ENCODE data around the gene PPP2R2B.

PPP2R2B gene

DNA sequence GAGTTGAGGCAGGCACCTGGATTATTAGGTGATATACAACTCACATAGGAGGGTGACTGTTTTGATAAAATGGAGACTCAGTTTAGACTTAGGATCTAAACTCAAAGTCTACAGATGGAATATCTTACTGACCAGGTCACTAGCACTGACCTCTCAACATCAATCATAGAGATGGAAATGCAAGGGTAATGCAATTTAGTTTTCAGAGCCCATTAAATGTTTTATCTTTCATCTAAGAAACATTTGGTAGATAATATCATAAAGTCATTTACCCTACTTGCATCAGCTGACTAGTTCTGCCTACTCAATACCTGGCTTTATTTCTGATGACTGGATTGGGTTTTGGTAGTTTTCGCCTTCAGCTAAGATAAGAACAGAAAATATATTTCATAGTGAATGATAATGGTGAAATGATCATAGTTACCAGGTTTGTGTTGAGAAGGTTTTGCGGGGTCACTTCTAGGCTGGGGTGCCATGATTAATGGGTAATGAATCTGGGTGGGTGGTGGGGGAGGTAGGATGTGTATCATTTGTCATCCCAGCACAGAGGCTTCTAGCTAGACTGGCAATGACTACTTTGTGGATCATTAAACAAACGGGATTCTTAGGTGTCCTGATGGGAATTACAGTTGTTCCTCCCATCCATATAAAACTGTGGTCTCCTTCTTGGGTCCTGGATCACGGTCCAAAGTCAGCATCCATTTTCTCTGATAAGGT is 173.4 kb downstream of the PPP2R2B start:
- H3K36me3 Mint-ChIP-seq (ENCODE audit: low read depth), result no peaks in the 10 kb centered on the region
- no peak overlapping the region for H3K27ac Mint-ChIP-seq
- H3K4me1 Mint-ChIP-seq (ENCODE audit: low read depth), result peaks cover 8% of the 10 kb centered on the region
- H3K4me3 Mint-ChIP-seq, result no peak overlapping the region
- peaks cover 6% of the 10 kb centered on the region for H3K9me3 Mint-ChIP-seq
- H3K27me3 Mint-ChIP-seq, result no peaks in the 10 kb centered on the region

DNA sequence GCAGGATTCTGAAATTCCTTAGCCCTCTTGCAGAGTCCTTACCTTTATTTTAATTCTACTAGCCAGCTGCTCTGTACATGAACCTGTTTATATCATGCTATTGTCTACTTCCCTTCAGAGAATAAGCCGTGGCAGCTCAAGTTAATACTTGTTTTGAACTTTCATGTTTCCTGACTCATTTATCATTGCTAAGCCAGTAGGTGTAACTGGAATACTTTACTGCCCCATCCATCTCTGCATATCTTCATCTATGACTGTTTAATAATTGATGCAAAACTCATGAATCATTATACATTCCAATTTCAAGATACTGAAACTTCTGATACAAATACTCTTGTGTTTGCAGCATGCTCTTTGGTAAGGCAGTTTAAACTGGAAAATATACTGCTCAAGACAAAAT is 174.7 kb downstream of the PPP2R2B start:
- no peaks in the 10 kb centered on the region for H3K36me3 Mint-ChIP-seq (ENCODE audit: low read depth)
- H3K27ac Mint-ChIP-seq, result no peak overlapping the region
- no peak overlapping the region for H3K4me3 Mint-ChIP-seq
- no peaks in the 10 kb centered on the region for H3K9me3 Mint-ChIP-seq
- H3K4me1 Mint-ChIP-seq (ENCODE audit: low read depth), result peaks cover 8% of the 10 kb centered on the region
- no peaks in the 10 kb centered on the region for H3K27me3 Mint-ChIP-seq

DNA sequence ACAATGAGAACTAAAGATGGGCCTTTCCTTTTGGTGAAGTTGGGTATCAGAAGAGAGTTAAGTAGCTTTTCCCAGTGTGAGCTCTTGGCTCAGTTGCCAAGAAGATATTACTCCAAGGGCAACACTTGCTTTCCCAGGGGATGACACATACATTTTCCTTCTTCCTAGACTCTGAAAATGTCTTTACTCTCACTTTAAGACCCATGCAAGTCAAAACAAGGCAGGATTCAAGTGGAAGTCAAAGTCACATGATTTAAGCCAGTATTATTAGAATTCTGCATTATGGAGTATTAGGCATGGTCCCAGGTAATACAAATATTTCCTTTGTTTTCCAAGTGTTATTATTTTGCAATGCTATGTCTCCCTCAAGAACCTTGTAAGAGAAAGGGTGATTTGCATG is 175.1 kb downstream of the PPP2R2B start:
- H3K4me1 Mint-ChIP-seq (ENCODE audit: low read depth), result peaks cover 11% of the 10 kb centered on the region
- no peaks in the 10 kb centered on the region for H3K27me3 Mint-ChIP-seq
- H3K36me3 Mint-ChIP-seq (ENCODE audit: low read depth), result no peaks in the 10 kb centered on the region
- H3K27ac Mint-ChIP-seq, result no peak overlapping the region
- no peaks in the 10 kb centered on the region for H3K9me3 Mint-ChIP-seq
- no peak overlapping the region for H3K4me3 Mint-ChIP-seq

DNA sequence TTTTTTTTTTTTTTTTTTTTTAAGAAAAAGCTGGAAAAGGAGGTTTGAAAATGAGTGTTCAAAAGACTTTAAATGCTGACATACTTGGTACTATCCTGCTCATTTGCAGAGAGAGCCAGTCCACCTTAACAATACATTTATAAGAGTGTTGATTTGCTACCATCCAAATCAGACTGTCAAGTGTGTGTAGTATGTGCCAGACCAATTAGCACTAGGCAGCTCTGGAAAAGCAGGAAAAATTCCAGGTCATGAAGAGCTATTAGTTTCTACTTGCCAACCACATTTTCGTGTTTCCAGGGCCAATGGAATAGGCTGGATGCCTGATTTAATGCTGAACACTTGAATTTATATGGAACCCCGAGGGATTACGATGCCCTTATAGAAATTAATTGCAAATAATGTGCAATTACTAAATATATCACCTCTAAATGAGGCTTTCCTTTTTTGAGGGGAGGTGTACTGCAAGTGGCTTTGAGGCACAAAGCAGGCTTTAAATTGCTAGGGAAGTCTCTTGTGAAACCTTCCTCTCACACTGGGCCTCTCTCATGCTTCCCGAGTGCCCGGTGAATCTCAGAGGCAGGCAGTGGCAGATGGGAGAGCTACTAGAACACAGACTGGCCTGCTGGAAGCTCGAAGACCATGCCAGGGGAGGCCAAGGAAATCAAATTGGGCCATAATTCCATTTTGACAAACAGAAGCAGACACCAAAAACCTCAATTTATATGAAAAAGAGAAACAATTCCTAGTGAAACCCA is 178.7 kb downstream of the PPP2R2B start:
- no peaks in the 10 kb centered on the region for H3K27me3 Mint-ChIP-seq
- peaks cover 16% of the 10 kb centered on the region for H3K4me1 Mint-ChIP-seq (ENCODE audit: low read depth)
- no peak overlapping the region for H3K27ac Mint-ChIP-seq
- no peak overlapping the region for H3K4me3 Mint-ChIP-seq
- no peaks in the 10 kb centered on the region for H3K9me3 Mint-ChIP-seq
- H3K36me3 Mint-ChIP-seq (ENCODE audit: low read depth), result no peaks in the 10 kb centered on the region

- Mint-ChIP-seq H3K9me3 (no peaks in the 10 kb centered on the region), H3K4me1 (ENCODE audit: low read depth) (peaks cover 13% of the 10 kb centered on the region), H3K27me3 (no peaks in the 10 kb centered on the region), H3K36me3 (ENCODE audit: low read depth) (no peaks in the 10 kb centered on the region), H3K27ac (no peak overlapping the region), H3K4me3 (no peak overlapping the region)
Observed at GRCh38 chr5:146699138-146699537, 179.4 kb downstream of the PPP2R2B start.

DNA sequence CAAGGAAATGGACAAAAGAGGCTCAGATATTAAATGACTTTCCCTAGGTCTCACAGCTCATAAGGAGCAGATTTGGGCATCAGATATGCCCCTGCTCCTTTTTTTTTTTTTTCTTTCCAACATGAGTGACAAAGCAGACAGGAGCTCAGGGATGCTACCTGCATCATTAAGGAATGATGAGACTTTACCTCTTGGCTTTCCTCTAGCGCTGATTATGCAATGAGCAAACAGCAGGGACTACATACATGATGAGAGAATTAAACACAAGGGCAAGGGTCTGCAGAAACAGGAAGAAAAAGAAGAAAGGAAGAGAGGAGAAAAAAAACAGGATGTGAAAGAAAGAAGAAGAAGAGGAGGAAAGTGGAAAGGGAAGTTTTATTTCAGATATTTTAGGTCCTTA is 179.9 kb downstream of the PPP2R2B start:
- no peaks in the 10 kb centered on the region for H3K36me3 Mint-ChIP-seq (ENCODE audit: low read depth)
- no peak overlapping the region for H3K27ac Mint-ChIP-seq
- no peaks in the 10 kb centered on the region for H3K9me3 Mint-ChIP-seq
- H3K27me3 Mint-ChIP-seq, result no peaks in the 10 kb centered on the region
- no peak overlapping the region for H3K4me3 Mint-ChIP-seq
- peaks cover 8% of the 10 kb centered on the region for H3K4me1 Mint-ChIP-seq (ENCODE audit: low read depth)

DNA sequence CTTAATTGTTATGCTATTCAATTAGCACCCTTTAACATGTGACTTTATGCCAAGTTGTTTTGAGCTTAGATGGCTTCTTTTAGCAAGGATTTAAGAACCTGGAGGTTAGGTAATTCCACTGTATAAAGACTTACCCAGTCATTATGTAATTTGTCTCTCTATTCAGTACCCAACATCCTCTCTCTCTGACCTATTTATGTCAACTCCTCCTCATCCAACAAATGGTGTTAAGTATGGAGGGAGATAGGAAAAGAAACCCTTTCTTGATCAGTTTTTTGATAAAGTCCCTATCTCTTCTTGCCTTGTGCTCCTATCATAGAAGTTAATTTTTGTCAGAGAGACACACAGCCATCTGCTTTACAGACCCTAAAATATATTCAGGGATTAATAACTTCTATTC is 181.3 kb downstream of the PPP2R2B start:
- no peaks in the 10 kb centered on the region for H3K36me3 Mint-ChIP-seq (ENCODE audit: low read depth)
- H3K27me3 Mint-ChIP-seq, result no peaks in the 10 kb centered on the region
- no peak overlapping the region for H3K4me3 Mint-ChIP-seq
- H3K9me3 Mint-ChIP-seq, result no peaks in the 10 kb centered on the region
- H3K27ac Mint-ChIP-seq, result no peak overlapping the region
- peaks cover 8% of the 10 kb centered on the region for H3K4me1 Mint-ChIP-seq (ENCODE audit: low read depth)

DNA sequence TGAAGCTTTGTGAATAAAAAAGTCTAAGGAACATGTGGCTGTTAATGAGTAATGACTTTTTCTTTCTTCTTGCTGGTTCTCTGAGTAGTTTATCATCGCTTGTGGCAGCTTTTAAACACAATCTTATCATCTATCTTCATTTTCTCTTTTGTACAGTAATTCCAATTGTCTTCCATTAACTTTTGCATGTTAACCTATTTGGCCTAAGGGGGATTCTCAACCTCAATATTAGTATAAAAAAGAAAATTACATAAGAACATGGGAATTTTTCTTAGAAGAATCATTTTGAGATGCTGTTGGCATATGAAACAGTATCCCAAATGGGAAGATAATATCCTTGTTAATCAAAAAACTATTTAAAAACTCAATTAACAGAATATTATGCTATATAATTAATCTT is 182.9 kb downstream of the PPP2R2B start:
- Mint-ChIP-seq H3K27ac (no peak overlapping the region), H3K27me3 (no peaks in the 10 kb centered on the region)

DNA sequence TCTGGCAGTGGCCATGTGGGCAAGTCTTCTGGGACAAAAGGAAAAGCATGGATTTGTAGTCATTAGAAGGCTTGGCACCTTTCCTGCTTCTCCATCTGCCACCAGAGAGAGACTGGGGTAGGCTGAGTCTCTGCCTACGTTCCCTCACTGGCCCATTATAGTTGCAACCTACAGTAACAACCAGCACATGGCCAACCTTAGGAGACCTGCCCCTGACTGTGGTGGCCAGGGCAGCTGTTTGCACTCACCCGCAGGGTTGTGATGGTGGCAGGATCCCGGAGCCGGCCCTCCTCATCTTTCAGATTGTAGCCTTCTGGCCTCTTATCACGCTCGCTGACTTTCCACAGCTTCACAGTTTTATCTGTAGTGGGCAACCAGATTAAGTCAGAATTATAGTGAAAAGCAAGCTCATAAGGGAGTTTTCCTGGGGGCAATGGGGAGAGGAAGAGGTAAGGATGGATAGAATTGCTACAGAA is 187.6 kb downstream of the PPP2R2B start:
- Mint-ChIP-seq H3K27ac (no peak overlapping the region), H3K36me3 (ENCODE audit: low read depth) (no peaks in the 10 kb centered on the region), H3K4me3 (no peak overlapping the region)

More for the DNA sequence above, 182.9 kb downstream of the PPP2R2B start:
- Mint-ChIP-seq H3K9me3 (no peaks in the 10 kb centered on the region), H3K4me1 (ENCODE audit: low read depth) (peaks cover 8% of the 10 kb centered on the region), H3K36me3 (ENCODE audit: low read depth) (no peaks in the 10 kb centered on the region), H3K4me3 (no peak overlapping the region)

GRCh38 chr5:146687630-146688029 is 190.9 kb downstream of the PPP2R2B start:
- H3K36me3 Mint-ChIP-seq (ENCODE audit: low read depth), result no peaks in the 10 kb centered on the region
- H3K4me3 Mint-ChIP-seq, result no peak overlapping the region
- no peak overlapping the region for H3K27ac Mint-ChIP-seq
- H3K9me3 Mint-ChIP-seq, result no peaks in the 10 kb centered on the region
- no peaks in the 10 kb centered on the region for H3K27me3 Mint-ChIP-seq
- H3K4me1 Mint-ChIP-seq (ENCODE audit: low read depth), result no peaks in the 10 kb centered on the region

More for the DNA sequence above, 187.6 kb downstream of the PPP2R2B start:
- Mint-ChIP-seq H3K27me3 (no peaks in the 10 kb centered on the region), H3K4me1 (ENCODE audit: low read depth) (no peaks in the 10 kb centered on the region), H3K9me3 (no peaks in the 10 kb centered on the region)

DNA sequence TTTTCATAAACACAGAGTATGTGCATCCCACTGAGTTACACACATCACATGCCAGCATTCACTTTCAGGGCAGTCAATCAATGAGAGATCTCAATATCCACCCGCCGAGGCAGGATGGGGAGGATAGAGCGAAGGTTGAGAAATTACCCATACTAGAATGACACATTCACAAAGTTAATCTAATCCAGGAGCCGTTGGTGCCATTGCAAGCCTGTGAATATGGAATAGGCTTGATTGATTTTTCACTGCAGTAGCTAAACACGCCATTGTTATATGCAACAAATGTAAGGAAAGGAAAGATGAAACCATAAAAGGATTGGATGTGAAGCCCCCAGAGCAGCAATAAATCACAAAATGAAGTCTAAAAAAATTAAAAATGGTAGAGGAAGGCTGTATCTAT is 194.7 kb downstream of the PPP2R2B start:
- H3K27ac Mint-ChIP-seq, result no peak overlapping the region

GRCh38 chr5:146682899-146683532 is 195.5 kb downstream of the PPP2R2B start:
- Mint-ChIP-seq H3K36me3 (ENCODE audit: low read depth) (no peaks in the 10 kb centered on the region), H3K27me3 (no peaks in the 10 kb centered on the region), H3K27ac (no peak overlapping the region), H3K9me3 (no peaks in the 10 kb centered on the region), H3K4me3 (no peak overlapping the region), H3K4me1 (ENCODE audit: low read depth) (no peaks in the 10 kb centered on the region)

More for the DNA sequence above, 194.7 kb downstream of the PPP2R2B start:
- no peaks in the 10 kb centered on the region for H3K27me3 Mint-ChIP-seq
- no peaks in the 10 kb centered on the region for H3K9me3 Mint-ChIP-seq
- no peaks in the 10 kb centered on the region for H3K4me1 Mint-ChIP-seq (ENCODE audit: low read depth)
- H3K36me3 Mint-ChIP-seq (ENCODE audit: low read depth), result no peaks in the 10 kb centered on the region
- H3K4me3 Mint-ChIP-seq, result no peak overlapping the region

- Mint-ChIP-seq H3K4me1 (ENCODE audit: low read depth) (no peaks in the 10 kb centered on the region), H3K36me3 (ENCODE audit: low read depth) (no peaks in the 10 kb centered on the region), H3K27ac (no peak overlapping the region), H3K27me3 (no peaks in the 10 kb centered on the region), H3K4me3 (no peak overlapping the region), H3K9me3 (no peaks in the 10 kb centered on the region)
Observed at GRCh38 chr5:146681585-146682105, 196.9 kb downstream of the PPP2R2B start.

DNA sequence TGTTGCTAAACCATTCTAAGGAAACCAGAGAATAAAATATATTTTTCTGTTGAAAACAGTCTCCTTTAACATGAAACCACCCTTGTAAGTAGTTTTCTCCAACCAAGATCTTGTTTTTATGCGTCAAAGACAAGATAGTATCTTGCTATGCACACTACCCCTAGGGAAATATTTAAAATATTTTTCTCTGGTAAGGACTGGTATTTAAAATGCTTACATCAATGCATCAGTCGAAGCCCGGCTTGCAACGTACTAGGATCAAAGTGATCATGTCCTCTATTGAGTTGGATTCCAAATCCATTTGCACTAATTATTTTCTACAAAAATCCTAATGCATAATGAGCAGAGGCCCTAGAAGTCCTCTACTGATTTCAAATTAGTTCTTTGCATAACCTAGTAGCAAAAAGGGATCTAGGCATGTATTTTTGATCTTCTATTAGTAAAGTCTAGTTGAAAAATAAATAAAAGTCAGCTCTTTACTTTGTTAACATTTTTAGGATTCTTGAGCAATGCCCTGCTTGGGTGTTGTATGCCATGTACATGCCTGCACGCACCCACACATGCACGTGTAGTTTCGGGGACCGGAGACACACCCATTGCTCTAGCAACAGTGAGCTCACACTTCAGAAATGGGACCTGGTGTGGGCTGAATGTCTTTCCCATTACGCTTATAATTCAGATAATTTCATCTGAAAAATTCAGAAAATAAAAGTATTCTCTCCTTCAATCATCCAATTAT is 197.5 kb downstream of the PPP2R2B start:
- Mint-ChIP-seq H3K4me3 (no peak overlapping the region), H3K4me1 (ENCODE audit: low read depth) (no peaks in the 10 kb centered on the region), H3K9me3 (no peaks in the 10 kb centered on the region), H3K36me3 (ENCODE audit: low read depth) (no peaks in the 10 kb centered on the region), H3K27ac (no peak overlapping the region), H3K27me3 (no peaks in the 10 kb centered on the region)
